OCI-LY7 (cell line): ENCODE measurements around the gene PSMD1. TPM values are rescaled to one million over a fixed set of nuclear protein-coding genes. Genes with fewer than 3 reads are reported as not detected.

Experiments
- BruUV-seq: library from RNA; stranded (reverse); fragments of 400-500 nt; replicated peaks from 2 replicates; lab custom pipeline; 2021; lab: Mats Ljungman, UMichigan
- CTCF ChIA-PET: fragments of 300-600 bp; sonication (Branson Sonifier 250); formaldehyde crosslinking; loops from one replicate; lab custom pipeline; 2022; ENCODE audit warnings: antibody characterized with exemption; ENCODE audit not compliant: unreplicated experiment; lab: Charles Lee
- POLR2A ChIA-PET: fragments of 300-600 bp; sonication (Branson Sonifier 250); formaldehyde crosslinking; loops from one replicate; lab custom pipeline; 2022; ENCODE audit warnings: antibody characterized with exemption; lab: Charles Lee
- DNase-seq: peaks from one replicate; pipeline ENCODE4 v3.0.0-alpha.2; 2015; ENCODE audit warnings: low spot score
- H2AFZ ChIP-seq: fragments of 200-600 bp; sonication (generic), shearing (Covaris generic); 2 replicates; pipeline ENCODE4 v1.6.1; 2014; ENCODE audit warnings: mild to moderate bottlenecking, antibody characterized with exemption, low read length, moderate library complexity
- H3K27ac ChIP-seq: fragments of 200-600 bp; sonication (generic); 2 replicates; pipeline ENCODE4 v1.5.1; 2014; ENCODE audit warnings: mixed run types, low read depth, mild to moderate bottlenecking, moderate library complexity, low read length, inconsistent platforms; ENCODE audit not compliant: poor library complexity, severe bottlenecking
- H3K36me3 ChIP-seq: fragments of 200-600 bp; sonication (generic); 2 replicates; pipeline ENCODE4 v1.6.1; 2014; ENCODE audit warnings: mild to moderate bottlenecking, antibody characterized with exemption, low read length, moderate library complexity, mixed read lengths; ENCODE audit not compliant: insufficient read depth
- H3K4me1 ChIP-seq: fragments of 200-600 bp; sonication (generic); 2 replicates; pipeline ENCODE4 v1.5.1; 2014; ENCODE audit warnings: mild to moderate bottlenecking, low read length; ENCODE audit not compliant: insufficient read depth, poor library complexity, severe bottlenecking
- H3K4me2 ChIP-seq: fragments of 200-600 bp; sonication (generic); 2 replicates; pipeline ENCODE4 v1.6.1; 2014; ENCODE audit warnings: mild to moderate bottlenecking, low read length
- H3K4me3 ChIP-seq: fragments of 200-600 bp; sonication (generic); 2 replicates; pipeline ENCODE4 v1.5.1; 2014; ENCODE audit warnings: mild to moderate bottlenecking, low read depth, low read length; ENCODE audit not compliant: poor library complexity, severe bottlenecking
- H3K79me2 ChIP-seq: fragments of 200-600 bp; sonication (generic); 2 replicates; pipeline ENCODE4 v1.6.1; 2016; ENCODE audit warnings: low read depth, mild to moderate bottlenecking, low read length, moderate library complexity, mixed read lengths; ENCODE audit not compliant: insufficient read depth
- H3K9me2 ChIP-seq: fragments of 200-600 bp; sonication (generic); 2 replicates; pipeline ENCODE4 v1.6.1; 2016; ENCODE audit warnings: mild to moderate bottlenecking, low read length, mixed read lengths; ENCODE audit not compliant: insufficient read depth
- H3K9me3 ChIP-seq: fragments of 200-600 bp; sonication (generic); 2 replicates; pipeline ENCODE4 v1.6.1; 2014; ENCODE audit warnings: mild to moderate bottlenecking, mixed run types, low read length, mixed read lengths
- H4K20me1 ChIP-seq: fragments of 200-600 bp; sonication (generic); 2 replicates; pipeline ENCODE4 v1.6.1; 2014; ENCODE audit warnings: mild to moderate bottlenecking, antibody characterized with exemption, low read length, moderate library complexity, mixed read lengths; ENCODE audit not compliant: insufficient read depth
- CTCF ChIP-seq: fragments of 200-600 bp; sonication (generic); conservative IDR thresholded peaks from 2 replicates; pipeline ENCODE4 v1.5.1; 2014; ENCODE audit warnings: mild to moderate bottlenecking, antibody characterized with exemption, low read length, moderate library complexity, mixed read lengths
- EZH2phosphoT487 ChIP-seq: fragments of 200-600 bp; sonication (generic); IDR thresholded peaks from 2 replicates; pipeline ENCODE4 v1.6.1; 2018; ENCODE audit warnings: low read depth, borderline replicate concordance, mild to moderate bottlenecking, mixed run types, antibody characterized with exemption, low read length, moderate library complexity, mixed read lengths
- intact Hi-C: fragments of 100-400 bp; cut with micrococcal nuclease; formaldehyde crosslinking; loops from one replicate; pipeline ENCODE4 v1.10.0; 2022; ENCODE audit not compliant: unreplicated experiment
- total RNA-seq, 2 experiments: library from RNA; depleted of rRNA in 1 of 2; stranded (reverse); fragments of >200 nt in 1 of 2; shearing (Covaris generic) in 1 of 2; gene quantifications; 2 replicates each; pipeline ENCODE4 v1.2.3, GENCODE V29; 2014 to 2022

PSMD1 gene
- total RNA-seq, 2 experiments from 2014 or later: 60.5 to 105 TPM

GRCh38 chr2:231152800-231153557 lies 96.3 kb downstream of the PSMD1 start:
- no peaks in the 10 kb centered on the region for H3K9me3 ChIP-seq
- no TSS peak for BruUV-seq
- ChIA-PET CTCF (no interaction called here), POLR2A (interaction anchor here (1.2 kb wide), 1 partner anchor 24 kb away, joined by 5 read pairs; no protein-coding TSS in a partner anchor)
- TF ChIP-seq EZH2phosphoT487 (no peak), CTCF (no peak)
- H3K9me2 ChIP-seq: no peaks in the 10 kb centered on the region
- H3K4me3 ChIP-seq: no peak overlapping the region
- no peaks in the 10 kb centered on the region for H3K79me2 ChIP-seq
- intact Hi-C loops: no loop called here
- no peak overlapping the region for H3K4me2 ChIP-seq
- no peak overlapping the region for H2AFZ ChIP-seq
- peaks cover 76% of the 10 kb centered on the region for H3K36me3 ChIP-seq
- no peaks in the 10 kb centered on the region for H4K20me1 ChIP-seq
- no peaks in the 10 kb centered on the region for H3K4me1 ChIP-seq
- DNase-seq: no peak
- no peak overlapping the region for H3K27ac ChIP-seq

GRCh38 chr2:231159306-231159705 lies 102.6 kb downstream of the PSMD1 start:
- Histone ChIP-seq H3K4me3 (no peak overlapping the region), H4K20me1 (no peaks in the 10 kb centered on the region), H3K4me2 (no peak overlapping the region), H3K9me2 (no peaks in the 10 kb centered on the region), H3K9me3 (no peaks in the 10 kb centered on the region), H3K4me1 (no peaks in the 10 kb centered on the region), H3K27ac (no peak overlapping the region), H2AFZ (no peak overlapping the region), H3K36me3 (peaks cover 64% of the 10 kb centered on the region), H3K79me2 (no peaks in the 10 kb centered on the region)
- DNase-seq: no peak
- intact Hi-C loops: no loop called here
- POLR2A ChIA-PET: interaction anchor here (0.6 to 0.8 kb wide), 2 partner anchors 116 to 727 kb away, joined by 3 to 7 read pairs; no protein-coding TSS in a partner anchor
- CTCF ChIA-PET: no interaction called here
- no peak for TF ChIP-seq EZH2phosphoT487
- no peak for TF ChIP-seq CTCF
- BruUV-seq: no TSS peak

GRCh38 chr2:231160701-231161100 lies 104.0 kb downstream of the PSMD1 start:
- Histone ChIP-seq H3K4me3 (no peak overlapping the region), H3K36me3 (peaks cover 65% of the 10 kb centered on the region), H3K4me2 (no peak overlapping the region), H3K27ac (no peak overlapping the region), H3K9me2 (no peaks in the 10 kb centered on the region), H3K4me1 (no peaks in the 10 kb centered on the region), H2AFZ (no peak overlapping the region), H3K9me3 (no peaks in the 10 kb centered on the region), H3K79me2 (no peaks in the 10 kb centered on the region), H4K20me1 (no peaks in the 10 kb centered on the region)
- ChIA-PET CTCF (no interaction called here), POLR2A (no interaction called here)
- no peak for DNase-seq
- BruUV-seq: no TSS peak
- intact Hi-C loops: no loop called here
- TF ChIP-seq EZH2phosphoT487 (no peak), CTCF (no peak)
